Loucy (cell line): Measurements from ENCODE around the gene CHL1.

Source experiments
- H2AFZ ChIP-seq: fragments of 200-600 bp; sonication (generic); 2 replicates; pipeline ENCODE4 v1.6.0; 2016; ENCODE audit warnings: antibody characterized with exemption, mild to moderate bottlenecking, low read length, moderate library complexity
- H3F3A ChIP-seq: fragments of 200-600 bp; 2 replicates; pipeline ENCODE4 v1.6.0; 2016; ENCODE audit warnings: antibody characterized with exemption, low read depth, mild to moderate bottlenecking
- H3K27me3 ChIP-seq: fragments of 200-600 bp; sonication (generic); 2 replicates; pipeline ENCODE4 v1.6.1; 2014; ENCODE audit warnings: low read length, mild to moderate bottlenecking; ENCODE audit not compliant: insufficient read depth, poor library complexity, severe bottlenecking
- H3K36me3 ChIP-seq: fragments of 200-600 bp; sonication (generic); 2 replicates; pipeline ENCODE4 v1.6.1; 2016; ENCODE audit warnings: low read length; ENCODE audit not compliant: insufficient read depth
- H3K4me1 ChIP-seq: fragments of 200-600 bp; sonication (generic); 2 replicates; pipeline ENCODE4 v1.5.1; 2014; ENCODE audit warnings: low read length, mild to moderate bottlenecking; ENCODE audit not compliant: insufficient read depth, poor library complexity, severe bottlenecking
- H3K4me2 ChIP-seq: fragments of 200-600 bp; sonication (generic); 2 replicates; pipeline ENCODE4 v1.6.0; 2014; ENCODE audit warnings: antibody characterized with exemption, low read length, low read depth, mild to moderate bottlenecking; ENCODE audit not compliant: poor library complexity, severe bottlenecking
- H3K4me3 ChIP-seq: fragments of 200-600 bp; sonication (generic); 2 replicates; pipeline ENCODE4 v1.5.1; 2014; ENCODE audit warnings: low read length, mild to moderate bottlenecking, mixed read lengths; ENCODE audit not compliant: poor library complexity, severe bottlenecking
- H3K79me2 ChIP-seq: fragments of 200-600 bp; sonication (generic); 2 replicates; pipeline ENCODE4 v1.6.1; 2014; ENCODE audit warnings: low read length; ENCODE audit not compliant: insufficient read depth
- H3K9ac ChIP-seq: fragments of 200-600 bp; sonication (generic); 2 replicates; pipeline ENCODE4 v1.6.0; 2014; ENCODE audit warnings: mild to moderate bottlenecking, low read depth, low read length, moderate library complexity; ENCODE audit not compliant: poor library complexity, severe bottlenecking
- H3K9me2 ChIP-seq: fragments of 200-600 bp; sonication (generic); replicated peaks from 2 replicates; pipeline ENCODE4 v1.6.1; 2016; ENCODE audit warnings: low read depth, low read length, mixed read lengths
- H3K9me3 ChIP-seq: fragments of 200-600 bp; sonication (generic); 2 replicates; pipeline ENCODE4 v1.6.1; 2014; ENCODE audit warnings: mild to moderate bottlenecking, antibody characterized with exemption, low read length, low read depth; ENCODE audit not compliant: insufficient read depth
- H4K20me1 ChIP-seq: fragments of 200-600 bp; sonication (generic); 2 replicates; pipeline ENCODE4 v1.6.0; 2014; ENCODE audit warnings: antibody characterized with exemption, low read length, mild to moderate bottlenecking; ENCODE audit not compliant: insufficient read depth, poor library complexity, severe bottlenecking
- CTCF ChIP-seq: fragments of 200-600 bp; sonication (generic); conservative IDR thresholded peaks from 2 replicates; pipeline ENCODE4 v1.5.1; 2014; ENCODE audit warnings: mild to moderate bottlenecking, antibody characterized with exemption, low read length
- EZH2phosphoT487 ChIP-seq: fragments of 200-600 bp; IDR thresholded peaks from 2 replicates; pipeline ENCODE4 v1.6.1; 2018; ENCODE audit warnings: antibody characterized with exemption, mild to moderate bottlenecking, moderate library complexity, borderline replicate concordance

The CHL1 gene

GRCh38 chr3:279325-279724, 82.8 kb downstream of the CHL1 start:
- no peak overlapping the region for H3K4me3 ChIP-seq
- H4K20me1 ChIP-seq: no peaks in the 10 kb centered on the region
- H3K4me1 ChIP-seq: peaks cover 17% of the 10 kb centered on the region
- no peaks in the 10 kb centered on the region for H3F3A ChIP-seq
- H3K27me3 ChIP-seq: no peaks in the 10 kb centered on the region
- no peaks in the 10 kb centered on the region for H3K36me3 ChIP-seq
- no peak overlapping the region for H2AFZ ChIP-seq
- no peak overlapping the region for H3K4me2 ChIP-seq
- no peak overlapping the region for H3K9ac ChIP-seq
- TF ChIP-seq CTCF: no peak
- TF ChIP-seq EZH2phosphoT487: no peak
- no peaks in the 10 kb centered on the region for H3K79me2 ChIP-seq
- H3K9me3 ChIP-seq: peaks cover 11% of the 10 kb centered on the region; the same call in 1 of the 2 replicates
- H3K9me2 ChIP-seq: no peaks in the 10 kb centered on the region

GRCh38 chr3:280681-281080, 84.1 kb downstream of the CHL1 start:
- no peaks in the 10 kb centered on the region for H3K79me2 ChIP-seq
- no peaks in the 10 kb centered on the region for H3K27me3 ChIP-seq
- no peaks in the 10 kb centered on the region for H3K36me3 ChIP-seq
- no peak overlapping the region for H3K4me2 ChIP-seq
- H2AFZ ChIP-seq: no peak overlapping the region
- no peak overlapping the region for H3K4me3 ChIP-seq
- H3K9me2 ChIP-seq: no peaks in the 10 kb centered on the region
- peaks cover 11% of the 10 kb centered on the region; the same call in 1 of the 2 replicates for H3K9me3 ChIP-seq
- peaks cover 17% of the 10 kb centered on the region for H3K4me1 ChIP-seq
- H3K9ac ChIP-seq: no peak overlapping the region
- H4K20me1 ChIP-seq: no peaks in the 10 kb centered on the region
- TF ChIP-seq EZH2phosphoT487 (no peak), CTCF (no peak)
- no peaks in the 10 kb centered on the region for H3F3A ChIP-seq

GRCh38 chr3:284322-284721, 87.8 kb downstream of the CHL1 start:
- H3K9me2 ChIP-seq: no peaks in the 10 kb centered on the region
- H3K9ac ChIP-seq: no peak overlapping the region
- H3K27me3 ChIP-seq: no peaks in the 10 kb centered on the region
- H3K36me3 ChIP-seq: no peaks in the 10 kb centered on the region
- H3K9me3 ChIP-seq: peaks cover 11% of the 10 kb centered on the region; the same call in 1 of the 2 replicates
- no peak overlapping the region for H2AFZ ChIP-seq
- no peaks in the 10 kb centered on the region for H3F3A ChIP-seq
- H3K4me2 ChIP-seq: no peak overlapping the region
- H3K4me3 ChIP-seq: no peak overlapping the region
- no peaks in the 10 kb centered on the region for H3K79me2 ChIP-seq
- no peaks in the 10 kb centered on the region for H4K20me1 ChIP-seq
- no peak for TF ChIP-seq EZH2phosphoT487
- TF ChIP-seq CTCF: no peak
- no peaks in the 10 kb centered on the region for H3K4me1 ChIP-seq
